Fibroblast of lung (primary cell): Measurements from ENCODE around the gene PBX1. TPM values are rescaled to one million over a fixed set of nuclear protein-coding genes. Genes with fewer than 3 reads are reported as not detected.

ENCODE experiments used
- DNase-seq, 2 donors: peaks; one replicate each; pipeline versions ENCODE4 v3.0.0 to v3.0.0-alpha.2; 2010; ENCODE audit warnings: low read depth in 2 of 2
- H2AFZ ChIP-seq: 2 replicates; pipeline ENCODE4 v1.5.1; 2012; ENCODE audit warnings: low read length, control low read depth, inconsistent platforms
- H3K27ac ChIP-seq: 2 replicates; pipeline ENCODE4 v1.5.1; 2011; ENCODE audit warnings: low read length, control low read depth; ENCODE audit not compliant: insufficient read depth
- H3K27me3 ChIP-seq: 2 replicates; pipeline ENCODE4 v1.5.1; 2011; ENCODE audit warnings: mild to moderate bottlenecking, low read length; ENCODE audit not compliant: control insufficient read depth, insufficient read depth
- H3K36me3 ChIP-seq: 2 replicates; pipeline ENCODE4 v1.5.1; 2011; ENCODE audit warnings: low read length; ENCODE audit not compliant: control insufficient read depth, insufficient read depth
- H3K4me1 ChIP-seq: 2 replicates; pipeline ENCODE4 v1.5.1; 2011; ENCODE audit warnings: low read length; ENCODE audit not compliant: control insufficient read depth, insufficient read depth; ENCODE audit errors: extremely low read depth
- H3K4me2 ChIP-seq: 2 replicates; pipeline ENCODE4 v1.5.1; 2011; ENCODE audit warnings: low read length, control low read depth; ENCODE audit not compliant: insufficient read depth; ENCODE audit errors: extremely low read depth
- H3K4me3 ChIP-seq, 4 experiments: fragments of 200-600 bp in 1 of 4; sonication (generic) in 1 of 4; replicated peaks in 1 of 4; 2 replicates each; pipeline ENCODE4 v1.5.1; 2011 to 2016; ENCODE audit warnings: low read length in 4 of 4, low read depth in 3 of 4, mild to moderate bottlenecking in 3 of 4, control low read depth in 2 of 4, inconsistent platforms in 1 of 4, mixed read lengths in 1 of 4; ENCODE audit not compliant: insufficient read depth in 1 of 4; ENCODE audit errors: control extremely low read depth in 1 of 4
- H3K79me2 ChIP-seq: 2 replicates; pipeline ENCODE4 v1.5.1; 2012; ENCODE audit warnings: mild to moderate bottlenecking, low read length, inconsistent platforms; ENCODE audit not compliant: control insufficient read depth, insufficient read depth
- H3K9ac ChIP-seq: 2 replicates; pipeline ENCODE4 v1.5.1; 2011; ENCODE audit warnings: mild to moderate bottlenecking, low read length, control low read depth; ENCODE audit not compliant: insufficient read depth
- H3K9me3 ChIP-seq: 2 replicates; pipeline ENCODE4 v1.5.1; 2012; ENCODE audit warnings: low read depth, low read length; ENCODE audit not compliant: control insufficient read depth, insufficient read depth
- H4K20me1 ChIP-seq: 2 replicates; pipeline ENCODE4 v1.5.1; 2011; ENCODE audit warnings: low read length; ENCODE audit not compliant: control insufficient read depth, insufficient read depth; ENCODE audit errors: extremely low read depth
- CTCF ChIP-seq, 2 donors: IDR thresholded peaks in 1 of 2; conservative IDR thresholded peaks in 1 of 2; 1 replicate in 1 of 2; 2 replicates in 1 of 2; pipeline ENCODE4 v1.5.1; 2011 to 2012; ENCODE audit warnings: low read length in 2 of 2, control low read depth in 1 of 2, inconsistent platforms in 1 of 2, low read depth in 1 of 2, mild to moderate bottlenecking in 1 of 2
- EZH2 ChIP-seq: IDR thresholded peaks from 2 replicates; pipeline ENCODE4 v1.5.1; 2012; ENCODE audit warnings: low read length, control low read depth, mild to moderate bottlenecking; ENCODE audit errors: missing control alignments
- polyA plus RNA-seq, 2 donors: library from polyadenylated mRNA; depleted of rRNA in 1 of 2; stranded (reverse) in 1 of 2; unstranded in 1 of 2; fragments of >200 nt; gene quantifications; 2 replicates each; pipeline ENCODE4 v1.2.1, GENCODE V29; 2011 to 2012; ENCODE audit warnings: missing spikeins in 1 of 2
- total RNA-seq: library from RNA; depleted of rRNA; stranded (reverse); fragments of >200 nt; gene quantifications from 2 replicates; pipeline ENCODE4 v1.2.1, GENCODE V29; 2014

Gene PBX1
- total and polyA plus RNA-seq, 2 donors (not counting 1 experiment from before 2014, with no cell fraction given): 43.1 to 46.7 TPM

- no peak overlapping the region for H2AFZ ChIP-seq
- H3K4me3 ChIP-seq: no peak overlapping the region
- no peak overlapping the region for H3K4me2 ChIP-seq
- H3K27ac ChIP-seq: no peak overlapping the region
- H3K4me1 ChIP-seq: peaks cover 20% of the 10 kb centered on the region
- DNase-seq: no peak
- no peaks in the 10 kb centered on the region for H4K20me1 ChIP-seq
- H3K36me3 ChIP-seq: no peaks in the 10 kb centered on the region
- no peak overlapping the region for H3K9ac ChIP-seq
- H3K79me2 ChIP-seq: peaks cover 2% of the 10 kb centered on the region
- no peaks in the 10 kb centered on the region for H3K27me3 ChIP-seq
- H3K9me3 ChIP-seq: no peaks in the 10 kb centered on the region
- TF ChIP-seq CTCF (conservative IDR thresholded peaks at IDR 0.05 in 1 of 2, IDR thresholded peaks at IDR 0.05 in 1 of 2; ENCODE audit: low read depth in 1 of 2, low read length in 2 of 2) (no peak), EZH2 (no peak)
These were observed 198.6 kb downstream of the PBX1 start for GRCh38 chr1:164757625-164758024.

GRCh38 chr1:164759144-164759920 lies 200.3 kb downstream of the PBX1 start:
- Histone ChIP-seq H3K79me2 (peaks cover 2% of the 10 kb centered on the region), H4K20me1 (no peaks in the 10 kb centered on the region), H3K27ac (no peak overlapping the region), H3K36me3 (no peaks in the 10 kb centered on the region), H3K4me3 (no peak overlapping the region), H3K9me3 (no peaks in the 10 kb centered on the region), H2AFZ (no peak overlapping the region), H3K27me3 (no peaks in the 10 kb centered on the region), H3K4me1 (peaks cover 13% of the 10 kb centered on the region), H3K9ac (no peak overlapping the region), H3K4me2 (no peak overlapping the region)
- no peak for DNase-seq
- TF ChIP-seq EZH2: no peak
- TF ChIP-seq CTCF (conservative IDR thresholded peaks at IDR 0.05 in 1 of 2, IDR thresholded peaks at IDR 0.05 in 1 of 2; ENCODE audit: low read depth in 1 of 2, low read length in 2 of 2): no peak

- Histone ChIP-seq H3K27ac (no peak overlapping the region), H3K9ac (no peak overlapping the region), H3K4me3 (no peak overlapping the region), H3K27me3 (no peaks in the 10 kb centered on the region), H4K20me1 (no peaks in the 10 kb centered on the region), H2AFZ (no peak overlapping the region), H3K4me1 (peaks cover 15% of the 10 kb centered on the region), H3K36me3 (no peaks in the 10 kb centered on the region), H3K79me2 (no peaks in the 10 kb centered on the region), H3K9me3 (no peaks in the 10 kb centered on the region), H3K4me2 (no peak overlapping the region)
- no peak for DNase-seq
- no peak for TF ChIP-seq EZH2
- TF ChIP-seq CTCF (conservative IDR thresholded peaks at IDR 0.05 in 1 of 2, IDR thresholded peaks at IDR 0.05 in 1 of 2; ENCODE audit: low read depth in 1 of 2, low read length in 2 of 2): no peak
These were observed 201.0 kb downstream of the PBX1 start for GRCh38 chr1:164759979-164760469.
